PC-9 (cell line): ENCODE results near the gene PCLO. TPM values are rescaled to one million over a fixed set of nuclear protein-coding genes. Genes with fewer than 3 reads are reported as not detected.

ENCODE experiments used
- BruUV-seq: library from RNA; stranded (reverse); fragments of 400-500 nt; replicated peaks from 2 replicates; lab custom pipeline; 2021; lab: Mats Ljungman, UMichigan
- CTCF ChIA-PET: fragments of 300-600 bp; sonication (Branson Sonifier 250); formaldehyde crosslinking; loops from one replicate; lab custom pipeline; 2022; ENCODE audit warnings: antibody characterized with exemption; lab: Charles Lee
- POLR2A ChIA-PET: fragments of 300-600 bp; sonication (Branson Sonifier 250); formaldehyde crosslinking; loops from one replicate; lab custom pipeline; 2022; ENCODE audit warnings: antibody characterized with exemption; ENCODE audit not compliant: unreplicated experiment; lab: Charles Lee
- DNase-seq, 2 experiments: peaks; one replicate each; pipeline versions ENCODE4 v3.0.0 to v3.0.0-alpha.2; 2015 to 2022; ENCODE audit warnings: mixed read lengths in 1 of 2
- H2AFZ ChIP-seq: fragments of 200-600 bp; sonication (generic); 2 replicates; pipeline ENCODE4 v1.8.1; 2017; ENCODE audit warnings: antibody characterized with exemption
- H3F3A ChIP-seq: fragments of 200-600 bp; sonication (generic); 2 replicates; pipeline ENCODE4 v1.8.1; 2017; ENCODE audit warnings: antibody characterized with exemption, mild to moderate bottlenecking, low read depth; ENCODE audit not compliant: insufficient read depth
- H3K27ac ChIP-seq: fragments of 200-600 bp; sonication (generic); 2 replicates; pipeline ENCODE4 v1.6.1; 2016; ENCODE audit warnings: mixed run types
- H3K27me3 ChIP-seq: fragments of 200-600 bp; sonication (generic); 2 replicates; pipeline ENCODE4 v1.6.1; 2016; ENCODE audit warnings: low read depth, mixed run types; ENCODE audit not compliant: insufficient read depth
- H3K36me3 ChIP-seq: fragments of 200-600 bp; sonication (generic); 2 replicates; pipeline ENCODE4 v1.6.1; 2016; ENCODE audit warnings: low read depth, mixed run types
- H3K4me1 ChIP-seq: fragments of 200-600 bp; sonication (generic); replicated peaks from 2 replicates; pipeline ENCODE4 v1.6.1; 2016; ENCODE audit warnings: mixed run types; ENCODE audit not compliant: insufficient read depth
- H3K4me2 ChIP-seq: fragments of 200-600 bp; sonication (generic); 2 replicates; pipeline ENCODE4 v1.6.1; 2017; ENCODE audit warnings: mixed run types
- H3K4me3 ChIP-seq: fragments of 200-600 bp; sonication (generic); 2 replicates; pipeline ENCODE4 v1.6.1; 2016; ENCODE audit warnings: mixed run types
- H3K79me2 ChIP-seq: fragments of 200-600 bp; sonication (generic); 2 replicates; pipeline ENCODE4 v1.6.1; 2017; ENCODE audit warnings: low read depth, mixed run types
- H3K9me2 ChIP-seq: fragments of 200-600 bp; sonication (generic); 2 replicates; pipeline ENCODE4 v1.8.1; 2017; ENCODE audit warnings: mild to moderate bottlenecking; ENCODE audit not compliant: insufficient read depth
- H3K9me3 ChIP-seq: fragments of 200-600 bp; sonication (generic); 2 replicates; pipeline ENCODE4 v1.8.1; 2016; ENCODE audit warnings: low read depth; ENCODE audit not compliant: insufficient read depth
- H4K20me1 ChIP-seq: fragments of 200-600 bp; sonication (generic); 2 replicates; pipeline ENCODE4 v1.8.1; 2017; ENCODE audit not compliant: insufficient read depth
- EZH2 ChIP-seq: fragments of 200-600 bp; sonication (generic); IDR thresholded peaks from 2 replicates; pipeline ENCODE4 v1.8.0; 2017; ENCODE audit warnings: antibody characterized with exemption, low read depth
- intact Hi-C: fragments of 100-400 bp; cut with micrococcal nuclease; formaldehyde crosslinking; loops from one replicate; pipeline ENCODE4 v1.10.0; 2022; ENCODE audit not compliant: unreplicated experiment
- total RNA-seq: library from RNA; stranded (reverse); gene quantifications from 2 replicates; pipeline ENCODE4 v1.2.3, GENCODE V29; 2021
- TF ChIP-seq, protein P1 (sequence below): fragments of 200-600 bp; sonication (generic); conservative IDR thresholded peaks from 2 replicates; pipeline ENCODE4 v1.6.1; 2017; ENCODE audit warnings: mixed run types, antibody characterized with exemption, mild to moderate bottlenecking, moderate library complexity

Gene PCLO
- total RNA-seq, 1 experiment from 2014 or later = 4.0 TPM

DNA sequence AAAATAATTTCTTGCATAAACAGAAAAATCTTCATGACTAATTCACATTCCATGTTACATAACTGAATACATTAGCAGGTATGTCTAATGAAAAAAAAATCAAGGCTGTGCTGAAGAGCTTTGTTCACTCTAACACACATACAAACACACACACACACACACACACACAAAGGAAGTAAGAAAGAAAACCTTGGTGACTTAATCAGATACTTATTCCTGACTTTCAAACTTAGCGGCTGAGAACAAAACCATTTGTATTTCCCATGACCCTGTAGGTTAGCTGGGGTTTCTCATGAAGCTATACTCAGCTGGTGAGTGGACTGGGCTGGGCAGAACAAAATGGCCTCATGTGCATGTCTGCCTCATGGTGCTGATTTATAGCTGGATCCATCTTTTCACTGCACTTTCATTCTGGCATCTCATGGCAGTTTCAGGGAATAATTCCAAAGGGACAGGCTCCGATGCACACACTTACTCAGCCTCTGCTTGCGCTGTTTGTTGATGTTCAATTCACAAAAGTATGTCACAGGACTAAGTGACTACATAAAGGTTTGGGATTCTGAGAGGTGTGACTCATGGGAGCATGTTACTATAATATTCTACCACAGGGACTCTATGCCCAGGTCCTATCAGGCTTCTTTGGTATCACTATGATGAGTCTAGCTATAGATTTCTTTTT lies 161.2 kb downstream of the PCLO start:
- no peaks in the 10 kb centered on the region for H4K20me1 ChIP-seq
- H3K27ac ChIP-seq = no peak overlapping the region
- no peaks in the 10 kb centered on the region for H3K79me2 ChIP-seq
- no peaks in the 10 kb centered on the region for H3K27me3 ChIP-seq
- no peaks in the 10 kb centered on the region; the same call in 1 of the 2 replicates for H3K9me3 ChIP-seq
- H3K4me3 ChIP-seq = no peak overlapping the region
- no peaks in the 10 kb centered on the region for H3K4me1 ChIP-seq
- ChIA-PET POLR2A (no interaction called here), CTCF (no interaction called here)
- intact Hi-C loops = no loop called here
- H2AFZ ChIP-seq = no peak overlapping the region
- TF ChIP-seq, protein P1, sequence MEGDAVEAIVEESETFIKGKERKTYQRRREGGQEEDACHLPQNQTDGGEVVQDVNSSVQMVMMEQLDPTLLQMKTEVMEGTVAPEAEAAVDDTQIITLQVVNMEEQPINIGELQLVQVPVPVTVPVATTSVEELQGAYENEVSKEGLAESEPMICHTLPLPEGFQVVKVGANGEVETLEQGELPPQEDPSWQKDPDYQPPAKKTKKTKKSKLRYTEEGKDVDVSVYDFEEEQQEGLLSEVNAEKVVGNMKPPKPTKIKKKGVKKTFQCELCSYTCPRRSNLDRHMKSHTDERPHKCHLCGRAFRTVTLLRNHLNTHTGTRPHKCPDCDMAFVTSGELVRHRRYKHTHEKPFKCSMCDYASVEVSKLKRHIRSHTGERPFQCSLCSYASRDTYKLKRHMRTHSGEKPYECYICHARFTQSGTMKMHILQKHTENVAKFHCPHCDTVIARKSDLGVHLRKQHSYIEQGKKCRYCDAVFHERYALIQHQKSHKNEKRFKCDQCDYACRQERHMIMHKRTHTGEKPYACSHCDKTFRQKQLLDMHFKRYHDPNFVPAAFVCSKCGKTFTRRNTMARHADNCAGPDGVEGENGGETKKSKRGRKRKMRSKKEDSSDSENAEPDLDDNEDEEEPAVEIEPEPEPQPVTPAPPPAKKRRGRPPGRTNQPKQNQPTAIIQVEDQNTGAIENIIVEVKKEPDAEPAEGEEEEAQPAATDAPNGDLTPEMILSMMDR = no peak
- no peak for TF ChIP-seq EZH2
- no peaks in the 10 kb centered on the region for H3K36me3 ChIP-seq
- no peak for DNase-seq
- H3K4me2 ChIP-seq = no peak overlapping the region
- no peaks in the 10 kb centered on the region for H3K9me2 ChIP-seq
- no TSS peak for BruUV-seq
- H3F3A ChIP-seq = no peaks in the 10 kb centered on the region; the same call in 1 of the 2 replicates

DNA sequence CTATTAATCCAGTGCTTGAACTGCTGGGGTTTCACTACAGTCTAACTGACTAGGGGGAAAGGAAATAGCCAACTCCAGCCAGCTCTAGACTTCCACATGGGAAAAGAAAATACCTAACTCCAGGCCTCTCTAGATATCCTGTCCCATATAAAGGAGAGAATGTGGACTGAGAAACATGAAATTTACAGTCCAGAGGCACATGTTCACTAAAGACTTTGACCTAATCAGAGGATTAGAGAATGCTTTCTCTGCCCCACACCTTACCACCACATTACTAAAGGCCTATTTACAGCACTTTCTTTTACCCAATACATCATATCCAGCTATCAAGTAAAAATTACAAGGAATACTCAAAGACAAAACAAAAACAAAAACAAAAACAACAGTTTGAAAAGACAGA lies 164.2 kb downstream of the PCLO start:
- Histone ChIP-seq H3K4me1 (no peaks in the 10 kb centered on the region), H3K9me2 (no peaks in the 10 kb centered on the region), H3F3A (no peaks in the 10 kb centered on the region; the same call in 1 of the 2 replicates), H3K4me2 (no peak overlapping the region), H3K36me3 (no peaks in the 10 kb centered on the region), H3K4me3 (no peak overlapping the region), H3K27ac (no peak overlapping the region), H3K27me3 (no peaks in the 10 kb centered on the region), H4K20me1 (no peaks in the 10 kb centered on the region), H2AFZ (no peak overlapping the region), H3K9me3 (no peaks in the 10 kb centered on the region; the same call in 1 of the 2 replicates), H3K79me2 (no peaks in the 10 kb centered on the region)
- POLR2A ChIA-PET = no interaction called here
- DNase-seq = no peak
- CTCF ChIA-PET = no interaction called here
- intact Hi-C loops = no loop called here
- no TSS peak for BruUV-seq
- TF ChIP-seq EZH2 = no peak
- TF ChIP-seq, protein P1 = no peak

GRCh38 chr7:82985144-82985802 lies 177.4 kb downstream of the PCLO start:
- no peaks in the 10 kb centered on the region for H3K79me2 ChIP-seq
- DNase-seq = no peak
- H3K27me3 ChIP-seq = no peaks in the 10 kb centered on the region
- H3K4me2 ChIP-seq = no peak overlapping the region
- intact Hi-C loops = no loop called here
- H3K4me1 ChIP-seq = peaks cover 10% of the 10 kb centered on the region; the same call in 1 of the 2 replicates
- BruUV-seq = no TSS peak
- ChIA-PET CTCF (no interaction called here), POLR2A (interaction anchor here (0.7 kb wide), 1 partner anchor 16 kb away, joined by 8 read pairs; no protein-coding TSS in a partner anchor)
- H2AFZ ChIP-seq = no peak overlapping the region
- H3F3A ChIP-seq = 0 out of 2 replicates have a peak, but pooled peaks cover 5% of the 10 kb centered on the region
- H4K20me1 ChIP-seq = no peaks in the 10 kb centered on the region
- H3K9me2 ChIP-seq = no peaks in the 10 kb centered on the region
- no peak for TF ChIP-seq EZH2
- TF ChIP-seq, protein P1 = no peak
- H3K36me3 ChIP-seq = no peaks in the 10 kb centered on the region
- H3K9me3 ChIP-seq = no peaks in the 10 kb centered on the region
- no peak overlapping the region for H3K27ac ChIP-seq
- H3K4me3 ChIP-seq = no peak overlapping the region
